PC-3 (cell line): ENCODE results near the gene FOXP1.

Experiments used
- CTCF ChIP-seq: fragments of 300-600 bp; sonication (generic); conservative IDR thresholded peaks from 2 replicates; pipeline ENCODE4 v1.5.1; 2017; ENCODE audit warnings: antibody characterized with exemption, low read depth, mild to moderate bottlenecking, low read length
- EZH2 ChIP-seq: fragments of 300-600 bp; sonication (generic); IDR thresholded peaks from one replicate; pipeline ENCODE4 v1.6.1; 2017; ENCODE audit warnings: antibody characterized with exemption, mild to moderate bottlenecking, low read length; ENCODE audit not compliant: unreplicated experiment

- TF ChIP-seq CTCF (no peak), EZH2 (no peak)
Observed at GRCh38 chr3:71451812-71452211, 131.7 kb downstream of the FOXP1 start.
